ENCODE data around the gene FKBP1A. TPM values are rescaled to one million over a fixed set of nuclear protein-coding genes. Genes with fewer than 3 reads are reported as not detected.

FKBP1A gene
- total RNA-seq, 2 donors from 2014 or later = 103 to 161 TPM

DNA sequence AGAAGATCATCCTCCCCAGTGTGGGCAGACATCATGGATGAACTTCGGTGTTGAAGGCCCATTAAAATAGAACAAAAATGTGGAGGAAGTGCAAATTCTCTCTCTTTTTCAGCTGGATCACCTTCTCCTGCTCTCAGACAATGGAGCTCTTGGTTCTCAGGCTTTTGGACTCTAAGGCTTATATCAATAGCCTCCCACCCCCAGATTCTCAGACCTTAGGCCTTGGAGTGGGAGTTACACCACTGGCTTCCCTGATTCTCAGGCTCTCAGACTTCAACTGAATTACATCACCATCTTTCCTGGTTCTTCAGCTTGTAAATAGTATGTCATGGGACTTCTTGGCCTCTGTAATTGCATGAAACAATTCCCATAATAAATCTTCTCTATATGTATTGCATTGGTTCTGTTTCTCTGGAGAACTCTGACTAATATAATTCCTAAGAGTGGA, 37.2 kb upstream of the FKBP1A start:
- TF ChIP-seq POLR2AphosphoS5 (IDR thresholded peaks at IDR 0.05) = no peak
- no peak for TF ChIP-seq POLR2A (IDR thresholded peaks at IDR 0.05)
- no peak for TF ChIP-seq CTCF (IDR thresholded peaks at IDR 0.05)
- 64% methylated on average over 1 of the region's 1 CpG for WGBS
- H3K4me3 ChIP-seq = no peak overlapping the region
- no peaks in the 10 kb centered on the region for H3K27me3 ChIP-seq (replicated peaks; ENCODE audit: insufficient read depth)
- H3K9me3 ChIP-seq = no peaks in the 10 kb centered on the region
- H3K36me3 ChIP-seq = no peaks in the 10 kb centered on the region
- no peaks in the 10 kb centered on the region for H3K4me1 ChIP-seq (replicated peaks)
- intact Hi-C loops (cut with DNase I) = no loop called here
- no peak overlapping the region for H3K27ac ChIP-seq
- no peak for DNase-seq (ENCODE audit: low spot score)

DNA sequence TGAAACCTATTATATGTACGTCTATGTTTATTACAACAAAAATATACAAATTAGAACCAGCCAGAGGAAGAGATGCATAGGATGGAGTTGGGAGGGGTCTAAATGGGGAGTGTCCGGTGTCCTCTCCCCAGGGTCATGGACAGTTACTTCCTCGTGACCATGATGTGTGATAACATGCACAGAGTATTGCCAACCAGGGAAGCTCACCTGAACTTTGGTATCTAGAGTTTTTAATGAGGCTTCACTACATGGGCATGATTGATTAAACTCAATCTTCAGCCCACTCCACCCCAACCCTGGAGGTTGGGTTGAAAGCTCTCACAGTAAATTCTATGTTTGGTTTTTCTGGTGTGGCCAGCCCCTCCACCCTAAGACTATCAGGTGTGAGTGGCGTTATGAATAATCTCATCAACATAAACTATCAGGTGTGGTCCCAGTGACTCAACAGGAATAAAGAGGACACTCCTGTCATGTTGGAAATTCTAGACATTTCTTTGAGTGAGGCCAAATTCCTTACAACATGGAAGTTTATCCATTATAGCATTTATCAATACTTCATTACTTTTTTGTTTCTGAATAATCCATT, 36.4 kb upstream of the FKBP1A start:
- H3K4me1 ChIP-seq (replicated peaks) = no peaks in the 10 kb centered on the region
- no peaks in the 10 kb centered on the region for H3K27me3 ChIP-seq (replicated peaks; ENCODE audit: insufficient read depth)
- no peak overlapping the region for H3K27ac ChIP-seq
- no peaks in the 10 kb centered on the region for H3K36me3 ChIP-seq
- no peaks in the 10 kb centered on the region for H3K9me3 ChIP-seq
- intact Hi-C loops (cut with DNase I) = no loop called here
- no peak overlapping the region for H3K4me3 ChIP-seq
- 85% methylated on average over 4 of the region's 4 CpGs for WGBS
- no peak for TF ChIP-seq POLR2A (IDR thresholded peaks at IDR 0.05)
- TF ChIP-seq CTCF (IDR thresholded peaks at IDR 0.05) = no peak
- no peak for TF ChIP-seq POLR2AphosphoS5 (IDR thresholded peaks at IDR 0.05)
- no peak for DNase-seq (ENCODE audit: low spot score)

- intact Hi-C loops (cut with DNase I) = no loop called here
- no peak overlapping the region for H3K27ac ChIP-seq
- no peaks in the 10 kb centered on the region for H3K9me3 ChIP-seq
- no peaks in the 10 kb centered on the region for H3K4me1 ChIP-seq (replicated peaks)
- H3K36me3 ChIP-seq = no peaks in the 10 kb centered on the region
- DNase-seq (ENCODE audit: low spot score) = no peak
- 19% methylated on average over 3 of the region's 3 CpGs for WGBS
- no peaks in the 10 kb centered on the region for H3K27me3 ChIP-seq (replicated peaks; ENCODE audit: insufficient read depth)
- no peak overlapping the region for H3K4me3 ChIP-seq
- TF ChIP-seq POLR2A (IDR thresholded peaks at IDR 0.05) (no peak), CTCF (IDR thresholded peaks at IDR 0.05) (no peak), POLR2AphosphoS5 (IDR thresholded peaks at IDR 0.05) (no peak)
Observed at GRCh38 chr20:1427457-1428054, 34.7 kb upstream of the FKBP1A start.

DNA sequence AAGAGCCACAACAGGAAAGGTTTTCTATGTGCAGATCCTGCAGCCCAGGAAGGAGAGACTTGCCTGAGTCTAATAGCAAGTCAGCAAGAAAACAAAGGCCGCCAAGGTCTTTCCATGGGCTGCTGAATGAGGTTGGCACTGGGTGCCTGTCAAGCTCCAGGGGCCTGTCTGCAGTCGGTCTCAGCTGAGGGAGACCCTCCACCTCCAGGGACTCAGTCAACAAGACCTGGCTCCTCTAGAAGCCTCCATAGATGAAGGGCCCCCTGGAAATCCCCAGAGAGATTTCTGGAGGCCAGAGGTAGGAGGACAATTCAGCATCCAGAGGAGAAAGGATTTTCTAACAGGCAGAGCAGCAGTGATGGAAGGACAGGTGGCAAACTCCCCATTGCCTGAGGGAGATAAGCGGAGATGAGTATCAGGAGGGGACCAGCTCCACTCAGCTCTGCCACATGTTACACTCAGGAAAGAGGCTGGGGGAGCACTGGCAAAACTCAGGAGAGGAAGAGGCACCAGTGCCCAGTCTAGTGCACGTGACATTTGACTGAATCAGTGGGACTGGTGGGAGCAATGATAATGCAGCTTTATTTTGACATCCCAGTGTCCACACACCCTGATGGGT, 33.5 kb upstream of the FKBP1A start:
- WGBS = 60% methylated on average over 4 of the region's 4 CpGs
- no peaks in the 10 kb centered on the region for H3K4me1 ChIP-seq (replicated peaks)
- intact Hi-C loops (cut with DNase I) = no loop called here
- no peak overlapping the region for H3K4me3 ChIP-seq
- no peak for DNase-seq (ENCODE audit: low spot score)
- no peaks in the 10 kb centered on the region for H3K36me3 ChIP-seq
- no peak for TF ChIP-seq POLR2A (IDR thresholded peaks at IDR 0.05)
- no peak for TF ChIP-seq CTCF (IDR thresholded peaks at IDR 0.05)
- no peak for TF ChIP-seq POLR2AphosphoS5 (IDR thresholded peaks at IDR 0.05)
- no peaks in the 10 kb centered on the region for H3K27me3 ChIP-seq (replicated peaks; ENCODE audit: insufficient read depth)
- no peaks in the 10 kb centered on the region for H3K9me3 ChIP-seq
- no peak overlapping the region for H3K27ac ChIP-seq

DNA sequence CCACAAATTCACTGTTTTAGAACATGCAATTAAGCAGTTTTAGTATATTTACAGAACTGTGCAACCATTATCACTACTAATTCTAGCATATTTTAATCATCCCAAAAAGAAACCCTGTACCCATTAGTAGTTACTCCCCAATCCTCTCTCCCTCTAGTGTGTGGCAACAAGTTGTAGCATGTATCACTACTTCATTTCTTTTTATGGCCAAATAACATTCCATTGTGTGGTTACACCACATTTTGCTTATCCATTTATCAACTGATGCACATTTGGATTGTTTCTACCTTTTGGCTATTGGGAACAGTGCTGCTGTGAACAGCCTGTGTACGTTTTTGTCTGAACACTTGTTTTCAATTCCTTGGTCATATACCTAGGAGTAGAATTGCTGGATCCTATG, 31.5 kb upstream of the FKBP1A start:
- intact Hi-C loops (cut with DNase I) = no loop called here
- H3K4me3 ChIP-seq = no peak overlapping the region
- no peaks in the 10 kb centered on the region for H3K4me1 ChIP-seq (replicated peaks)

More for the DNA sequence above, 31.5 kb upstream of the FKBP1A start:
- no peak for TF ChIP-seq CTCF (IDR thresholded peaks at IDR 0.05)
- no peak for TF ChIP-seq POLR2A (IDR thresholded peaks at IDR 0.05)
- TF ChIP-seq POLR2AphosphoS5 (IDR thresholded peaks at IDR 0.05) = no peak
- Histone ChIP-seq H3K27ac (no peak overlapping the region), H3K27me3 (replicated peaks; ENCODE audit: insufficient read depth) (no peaks in the 10 kb centered on the region), H3K9me3 (no peaks in the 10 kb centered on the region), H3K36me3 (no peaks in the 10 kb centered on the region)
- DNase-seq (ENCODE audit: low spot score) = no peak
- WGBS = 21% methylated on average over 1 of the region's 1 CpG

Data from prostate gland (tissue), 2 donors.